Loucy (cell line): ENCODE data around the gene KLF9.

Experiments
- CTCF ChIP-seq: fragments of 200-600 bp; sonication (generic); conservative IDR thresholded peaks from 2 replicates; pipeline ENCODE4 v1.5.1; 2014; ENCODE audit warnings: mild to moderate bottlenecking, antibody characterized with exemption, low read length
- EZH2phosphoT487 ChIP-seq: fragments of 200-600 bp; IDR thresholded peaks from 2 replicates; pipeline ENCODE4 v1.6.1; 2018; ENCODE audit warnings: antibody characterized with exemption, mild to moderate bottlenecking, moderate library complexity, borderline replicate concordance

GRCh38 chr9:70412832-70413463 lies 1.5 kb downstream of the KLF9 start:
- TF ChIP-seq CTCF = no peak
- no peak for TF ChIP-seq EZH2phosphoT487
